ENCODE measurements around the gene GNB2.

GNB2 gene

DNA sequence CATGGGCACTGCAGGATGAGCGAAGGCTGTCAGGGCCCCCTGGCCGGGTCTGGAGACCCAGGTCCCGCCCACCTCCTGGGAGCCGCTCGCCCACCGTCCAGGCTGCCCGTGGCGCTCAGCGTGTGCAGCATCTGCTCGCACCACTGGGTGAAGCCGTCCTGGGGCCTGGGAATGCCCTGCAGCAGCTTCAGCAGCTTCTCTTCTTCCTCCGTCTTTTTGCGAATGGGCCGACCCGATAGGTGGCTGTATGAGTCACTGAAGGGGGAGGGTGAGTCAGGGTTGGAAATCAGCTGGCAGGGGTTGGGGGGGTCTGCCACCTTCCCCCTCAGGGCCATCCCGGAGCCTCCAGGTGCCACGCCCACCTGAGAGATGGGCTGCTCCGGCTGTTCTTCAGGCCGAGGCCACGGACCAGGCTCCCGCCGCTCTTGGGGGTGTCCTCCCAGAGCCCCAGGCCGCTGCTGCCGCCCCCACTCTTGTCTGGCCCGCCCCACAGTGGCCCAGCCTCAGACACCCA is 8.7 kb downstream of the GNB2 start:
- H3K27ac ChIP-seq (ENCODE audit: low read depth, low read length): no peak overlapping the region
- H3K36me3 ChIP-seq (ENCODE audit: control insufficient read depth in 1 of 2, insufficient read depth in 2 of 2, low read length in 2 of 2): peaks cover 34 to 84% of the 10 kb centered on the region in 2 donors
- H3K9me3 ChIP-seq (ENCODE audit: control insufficient read depth in 1 of 2, low read length in 2 of 2): no peaks in the 10 kb centered on the region
- no peaks in the 10 kb centered on the region for H3K27me3 ChIP-seq (ENCODE audit: control insufficient read depth in 1 of 2, insufficient read depth in 2 of 2, low read length in 2 of 2)
- H3K4me1 ChIP-seq (ENCODE audit: control insufficient read depth in 1 of 2, insufficient read depth in 2 of 2, low read length in 2 of 2): peaks cover 0 to 4% of the 10 kb centered on the region in 2 donors
- H3K4me3 ChIP-seq (ENCODE audit: low read depth in 1 of 2, low read length in 2 of 2): no peak overlapping the region
- H3K9ac ChIP-seq (ENCODE audit: low read depth in 1 of 2, low read length in 2 of 2): no peak overlapping the region

GRCh38 chr7:100682991-100683658 is 9.6 kb downstream of the GNB2 start:
- Histone ChIP-seq H3K9ac (ENCODE audit: low read depth in 1 of 2, low read length in 2 of 2) (no peak overlapping the region), H3K4me1 (ENCODE audit: control insufficient read depth in 1 of 2, insufficient read depth in 2 of 2, low read length in 2 of 2) (no peaks in the 10 kb centered on the region), H3K27me3 (ENCODE audit: control insufficient read depth in 1 of 2, insufficient read depth in 2 of 2, low read length in 2 of 2) (no peaks in the 10 kb centered on the region), H3K36me3 (ENCODE audit: control insufficient read depth in 1 of 2, insufficient read depth in 2 of 2, low read length in 2 of 2) (peaks cover 26 to 83% of the 10 kb centered on the region in 2 donors), H3K4me3 (ENCODE audit: low read depth in 1 of 2, low read length in 2 of 2) (no peak overlapping the region), H3K27ac (ENCODE audit: low read depth, low read length) (no peak overlapping the region), H3K9me3 (ENCODE audit: control insufficient read depth in 1 of 2, low read length in 2 of 2) (no peaks in the 10 kb centered on the region)

- Histone ChIP-seq H3K27ac (ENCODE audit: low read depth, low read length) (no peak overlapping the region), H3K4me3 (ENCODE audit: low read depth in 1 of 2, low read length in 2 of 2) (no peak overlapping the region), H3K27me3 (ENCODE audit: control insufficient read depth in 1 of 2, insufficient read depth in 2 of 2, low read length in 2 of 2) (no peaks in the 10 kb centered on the region), H3K36me3 (ENCODE audit: control insufficient read depth in 1 of 2, insufficient read depth in 2 of 2, low read length in 2 of 2) (peaks cover 20 to 85% of the 10 kb centered on the region in 2 donors), H3K9me3 (ENCODE audit: control insufficient read depth in 1 of 2, low read length in 2 of 2) (no peaks in the 10 kb centered on the region), H3K9ac (ENCODE audit: low read depth in 1 of 2, low read length in 2 of 2) (no peak overlapping the region), H3K4me1 (ENCODE audit: control insufficient read depth in 1 of 2, insufficient read depth in 2 of 2, low read length in 2 of 2) (no peaks in the 10 kb centered on the region)
These were observed 10.4 kb downstream of the GNB2 start for GRCh38 chr7:100683659-100684533.

DNA sequence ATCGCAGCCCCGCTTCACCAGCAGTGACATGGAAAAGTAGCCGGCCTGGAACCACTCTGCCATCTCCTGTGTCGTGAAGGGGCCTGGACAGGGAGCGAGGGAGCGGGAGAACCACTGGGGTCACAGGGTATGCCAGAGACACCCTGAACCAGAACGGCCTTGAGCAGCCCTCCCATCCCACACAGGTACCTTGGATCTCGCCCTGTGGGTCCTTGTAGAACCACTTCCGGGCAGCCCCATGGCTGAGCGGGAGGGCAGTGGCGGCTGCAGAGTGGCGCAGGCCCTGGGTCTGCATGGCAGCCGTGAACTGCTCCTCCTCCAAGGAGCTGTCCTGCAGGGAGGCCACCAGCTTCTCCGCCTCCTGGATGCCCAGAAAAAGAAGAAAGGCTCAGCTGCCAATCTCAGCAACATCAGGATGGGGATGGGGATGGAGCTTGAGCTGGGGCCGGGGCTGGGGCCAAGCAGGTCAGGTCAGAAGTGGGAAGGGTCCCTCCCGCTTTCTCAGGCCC is 11.0 kb downstream of the GNB2 start:
- no peak overlapping the region for H3K4me3 ChIP-seq (ENCODE audit: low read depth in 1 of 2, low read length in 2 of 2)
- H3K27ac ChIP-seq (ENCODE audit: low read depth, low read length): no peak overlapping the region
- peaks cover 20 to 87% of the 10 kb centered on the region in 2 donors for H3K36me3 ChIP-seq (ENCODE audit: control insufficient read depth in 1 of 2, insufficient read depth in 2 of 2, low read length in 2 of 2)
- no peaks in the 10 kb centered on the region for H3K9me3 ChIP-seq (ENCODE audit: control insufficient read depth in 1 of 2, low read length in 2 of 2)
- H3K27me3 ChIP-seq (ENCODE audit: control insufficient read depth in 1 of 2, insufficient read depth in 2 of 2, low read length in 2 of 2): no peaks in the 10 kb centered on the region
- no peaks in the 10 kb centered on the region for H3K4me1 ChIP-seq (ENCODE audit: control insufficient read depth in 1 of 2, insufficient read depth in 2 of 2, low read length in 2 of 2)
- no peak overlapping the region for H3K9ac ChIP-seq (ENCODE audit: low read depth in 1 of 2, low read length in 2 of 2)

DNA sequence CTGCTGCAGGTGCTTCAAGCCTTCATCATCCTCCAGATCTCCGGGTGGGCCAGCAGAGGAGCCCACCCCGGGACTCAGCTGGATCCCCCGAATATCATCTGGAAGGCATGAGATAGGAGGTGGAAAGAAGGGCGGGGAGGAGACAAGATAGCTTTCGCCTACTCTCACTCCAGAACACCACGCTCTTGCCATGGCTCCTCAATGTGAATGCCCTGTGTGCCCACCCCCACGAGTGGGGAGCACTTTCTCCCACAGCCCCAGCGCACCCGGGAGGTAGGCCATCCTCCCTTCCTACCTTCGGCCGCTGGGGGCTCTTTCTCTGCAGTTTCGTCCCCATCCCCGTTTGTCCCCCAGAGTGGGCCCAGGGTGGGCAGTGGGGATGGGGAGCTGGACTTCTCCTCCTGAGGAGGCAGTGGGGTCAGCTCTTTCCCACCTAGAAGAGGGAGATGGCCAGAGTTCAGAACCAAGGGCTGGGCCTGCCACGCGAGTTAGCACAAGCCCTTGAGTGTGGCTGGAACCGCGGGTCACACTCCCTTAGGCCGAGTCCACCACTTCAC is 11.6 kb downstream of the GNB2 start:
- H3K27me3 ChIP-seq (ENCODE audit: control insufficient read depth in 1 of 2, insufficient read depth in 2 of 2, low read length in 2 of 2): no peaks in the 10 kb centered on the region
- peaks cover 20 to 87% of the 10 kb centered on the region in 2 donors for H3K36me3 ChIP-seq (ENCODE audit: control insufficient read depth in 1 of 2, insufficient read depth in 2 of 2, low read length in 2 of 2)

GRCh38 chr7:100685631-100686145 is 12.1 kb downstream of the GNB2 start:
- Histone ChIP-seq H3K4me1 (ENCODE audit: control insufficient read depth in 1 of 2, insufficient read depth in 2 of 2, low read length in 2 of 2) (no peaks in the 10 kb centered on the region), H3K9me3 (ENCODE audit: control insufficient read depth in 1 of 2, low read length in 2 of 2) (no peaks in the 10 kb centered on the region), H3K27me3 (ENCODE audit: control insufficient read depth in 1 of 2, insufficient read depth in 2 of 2, low read length in 2 of 2) (no peaks in the 10 kb centered on the region), H3K4me3 (ENCODE audit: low read depth in 1 of 2, low read length in 2 of 2) (no peak overlapping the region), H3K27ac (ENCODE audit: low read depth, low read length) (no peak overlapping the region), H3K36me3 (ENCODE audit: control insufficient read depth in 1 of 2, insufficient read depth in 2 of 2, low read length in 2 of 2) (peaks cover 20 to 83% of the 10 kb centered on the region in 2 donors), H3K9ac (ENCODE audit: low read depth in 1 of 2, low read length in 2 of 2) (no peak overlapping the region)

More for the DNA sequence above, 11.6 kb downstream of the GNB2 start:
- no peak overlapping the region for H3K4me3 ChIP-seq (ENCODE audit: low read depth in 1 of 2, low read length in 2 of 2)
- H3K9ac ChIP-seq (ENCODE audit: low read depth in 1 of 2, low read length in 2 of 2): no peak overlapping the region
- H3K4me1 ChIP-seq (ENCODE audit: control insufficient read depth in 1 of 2, insufficient read depth in 2 of 2, low read length in 2 of 2): no peaks in the 10 kb centered on the region
- no peak overlapping the region for H3K27ac ChIP-seq (ENCODE audit: low read depth, low read length)
- H3K9me3 ChIP-seq (ENCODE audit: control insufficient read depth in 1 of 2, low read length in 2 of 2): no peaks in the 10 kb centered on the region

DNA sequence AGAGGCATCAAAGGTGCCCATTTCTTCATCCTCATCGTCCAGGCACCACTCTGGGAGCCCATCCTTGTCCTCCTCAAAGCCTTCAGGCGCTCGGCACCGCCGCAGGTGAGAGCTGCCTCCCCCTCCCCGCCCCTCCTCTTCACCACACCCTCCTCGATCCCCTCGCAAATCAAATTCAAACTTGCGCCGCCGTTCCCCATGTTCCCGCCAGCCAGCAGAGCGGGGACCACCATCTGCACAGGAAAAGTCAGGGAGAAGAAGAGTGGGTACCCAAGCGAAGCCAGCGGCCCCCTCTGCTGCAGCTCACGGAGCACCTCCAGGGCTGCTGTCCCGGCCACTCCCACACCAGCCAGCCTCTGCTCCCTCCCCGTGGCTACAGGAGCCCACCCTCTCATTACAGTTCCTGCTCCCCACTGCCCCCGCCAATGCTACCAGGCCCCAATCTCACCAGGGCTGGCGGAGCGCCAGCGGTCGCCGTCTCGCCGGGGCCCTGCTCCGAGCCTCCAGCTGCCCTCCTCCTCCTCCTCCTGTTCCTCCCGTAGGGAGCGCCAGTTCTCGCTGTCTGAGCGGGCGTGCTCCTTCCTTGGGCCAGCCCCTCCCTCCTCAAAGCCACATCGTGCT is 12.8 kb downstream of the GNB2 start:
- H3K9me3 ChIP-seq (ENCODE audit: control insufficient read depth in 1 of 2, low read length in 2 of 2): no peaks in the 10 kb centered on the region
- H3K27ac ChIP-seq (ENCODE audit: low read depth, low read length): no peak overlapping the region
- H3K4me3 ChIP-seq (ENCODE audit: low read depth in 1 of 2, low read length in 2 of 2): no peak overlapping the region
- H3K36me3 ChIP-seq (ENCODE audit: control insufficient read depth in 1 of 2, insufficient read depth in 2 of 2, low read length in 2 of 2): peaks cover 20 to 80% of the 10 kb centered on the region in 2 donors
- H3K9ac ChIP-seq (ENCODE audit: low read depth in 1 of 2, low read length in 2 of 2): no peak overlapping the region
- peaks cover 4% of the 10 kb centered on the region in 2 donors for H3K4me1 ChIP-seq (ENCODE audit: control insufficient read depth in 1 of 2, insufficient read depth in 2 of 2, low read length in 2 of 2)
- no peaks in the 10 kb centered on the region for H3K27me3 ChIP-seq (ENCODE audit: control insufficient read depth in 1 of 2, insufficient read depth in 2 of 2, low read length in 2 of 2)

DNA sequence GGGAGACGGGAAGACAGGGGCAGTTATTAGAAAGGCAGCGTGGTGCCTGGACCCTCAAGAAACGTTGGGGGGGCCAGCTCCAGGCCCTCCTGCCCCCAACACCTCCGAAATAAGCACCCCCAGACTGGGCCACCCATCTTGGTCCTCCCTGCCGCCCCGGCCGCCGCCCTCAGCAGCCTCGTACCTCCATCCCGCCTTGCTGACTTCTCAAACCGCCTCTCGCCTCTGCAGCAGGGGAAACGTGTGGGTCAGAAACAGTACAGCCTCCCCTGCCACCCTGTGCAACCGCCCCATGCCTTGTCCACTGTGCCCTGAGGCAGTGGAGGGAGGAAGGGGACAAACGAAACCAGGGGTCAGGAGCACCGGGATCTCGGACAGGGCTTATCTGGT is 13.3 kb downstream of the GNB2 start:
- Histone ChIP-seq H3K36me3 (ENCODE audit: control insufficient read depth in 1 of 2, insufficient read depth in 2 of 2, low read length in 2 of 2) (peaks cover 20 to 75% of the 10 kb centered on the region in 2 donors), H3K9me3 (ENCODE audit: control insufficient read depth in 1 of 2, low read length in 2 of 2) (no peaks in the 10 kb centered on the region), H3K27me3 (ENCODE audit: control insufficient read depth in 1 of 2, insufficient read depth in 2 of 2, low read length in 2 of 2) (no peaks in the 10 kb centered on the region), H3K4me3 (ENCODE audit: low read depth in 1 of 2, low read length in 2 of 2) (no peak overlapping the region), H3K9ac (ENCODE audit: low read depth in 1 of 2, low read length in 2 of 2) (no peak overlapping the region), H3K4me1 (ENCODE audit: control insufficient read depth in 1 of 2, insufficient read depth in 2 of 2, low read length in 2 of 2) (peaks cover 5 to 9% of the 10 kb centered on the region in 2 donors), H3K27ac (ENCODE audit: low read depth, low read length) (no peak overlapping the region)

DNA sequence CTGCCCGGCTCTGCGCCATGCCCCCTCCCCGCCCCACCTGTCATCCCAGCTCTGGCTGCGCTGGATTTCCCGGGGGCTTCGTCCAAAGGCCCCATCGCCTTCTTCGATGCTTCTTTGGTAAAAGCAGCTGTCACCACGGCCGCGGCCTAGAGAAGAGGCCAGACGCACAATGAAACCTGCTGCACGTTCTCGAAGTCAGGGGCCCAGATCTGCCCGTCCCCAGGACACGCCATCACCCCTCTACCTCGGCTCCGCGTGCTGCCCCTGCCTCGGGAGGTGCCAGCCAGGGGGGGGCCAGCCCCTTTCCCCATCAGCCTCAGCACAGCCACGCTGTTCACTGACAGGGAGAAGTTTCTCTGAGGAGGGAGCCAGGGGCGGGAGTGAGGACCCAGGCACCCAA is 13.7 kb downstream of the GNB2 start:
- no peaks in the 10 kb centered on the region for H3K27me3 ChIP-seq (ENCODE audit: control insufficient read depth in 1 of 2, insufficient read depth in 2 of 2, low read length in 2 of 2)
- peaks cover 9 to 14% of the 10 kb centered on the region in 2 donors for H3K4me1 ChIP-seq (ENCODE audit: control insufficient read depth in 1 of 2, insufficient read depth in 2 of 2, low read length in 2 of 2)
- H3K4me3 ChIP-seq (ENCODE audit: low read depth in 1 of 2, low read length in 2 of 2): no peak overlapping the region
- no peak overlapping the region for H3K9ac ChIP-seq (ENCODE audit: low read depth in 1 of 2, low read length in 2 of 2)
- no peaks in the 10 kb centered on the region for H3K9me3 ChIP-seq (ENCODE audit: control insufficient read depth in 1 of 2, low read length in 2 of 2)
- peaks cover 20 to 71% of the 10 kb centered on the region in 2 donors for H3K36me3 ChIP-seq (ENCODE audit: control insufficient read depth in 1 of 2, insufficient read depth in 2 of 2, low read length in 2 of 2)
- H3K27ac ChIP-seq (ENCODE audit: low read depth, low read length): no peak overlapping the region
